HCT116 (cell line): Measurements from ENCODE around the gene KLHL25.

ENCODE experiments used
- CEBPB ChIP-seq: IDR thresholded peaks from 2 replicates; pipeline ENCODE4 v1.6.1; 2012; ENCODE audit warnings: low read depth
- CTCF ChIP-seq, 3 experiments: fragments of 200-600 bp in 1 of 3; sonication (generic) in 1 of 3; IDR thresholded peaks in 2 of 3; conservative IDR thresholded peaks in 1 of 3; 2 replicates each; pipeline ENCODE4 v1.5.1; 2012 to 2017; ENCODE audit warnings: low read depth in 2 of 3, low read length in 2 of 3, antibody characterized with exemption in 1 of 3, borderline replicate concordance in 1 of 3, control low read depth in 1 of 3, mild to moderate bottlenecking in 1 of 3, mixed read lengths in 1 of 3, mixed run types in 1 of 3, moderate library complexity in 1 of 3; ENCODE audit not compliant: insufficient read depth in 1 of 3
- ELF1 ChIP-seq: IDR thresholded peaks from 2 replicates; pipeline ENCODE4 v1.6.1; 2012; ENCODE audit warnings: low read depth, borderline replicate concordance
- EZH2 ChIP-seq: fragments of 200-600 bp; sonication (generic); IDR thresholded peaks from 2 replicates; pipeline ENCODE4 v1.6.1; 2017; ENCODE audit warnings: antibody characterized with exemption, mixed run types
- FOSL1 ChIP-seq: IDR thresholded peaks from 2 replicates; pipeline ENCODE4 v1.6.1; 2012; ENCODE audit warnings: low read depth
- POLR2A ChIP-seq: IDR thresholded peaks from 2 replicates; pipeline ENCODE4 v1.7.0; 2011; ENCODE audit warnings: borderline replicate concordance; ENCODE audit not compliant: insufficient read depth, insufficient read length; ENCODE audit errors: extremely low read depth
- POLR2AphosphoS5 ChIP-seq: IDR thresholded peaks from 2 replicates; pipeline ENCODE4 v1.6.1; 2011; ENCODE audit warnings: mild to moderate bottlenecking, low read depth, low read length, moderate library complexity
- YY1 ChIP-seq: IDR thresholded peaks from 2 replicates; pipeline ENCODE4 v1.6.1; 2011; ENCODE audit warnings: low read length, low read depth, moderate library complexity, mild to moderate bottlenecking; ENCODE audit not compliant: insufficient replicate concordance; ENCODE audit errors: extremely low read depth
- TF ChIP-seq, protein P1 (sequence below): IDR thresholded peaks from 2 replicates; pipeline ENCODE4 v1.6.1; 2012; ENCODE audit warnings: low read depth

DNA sequence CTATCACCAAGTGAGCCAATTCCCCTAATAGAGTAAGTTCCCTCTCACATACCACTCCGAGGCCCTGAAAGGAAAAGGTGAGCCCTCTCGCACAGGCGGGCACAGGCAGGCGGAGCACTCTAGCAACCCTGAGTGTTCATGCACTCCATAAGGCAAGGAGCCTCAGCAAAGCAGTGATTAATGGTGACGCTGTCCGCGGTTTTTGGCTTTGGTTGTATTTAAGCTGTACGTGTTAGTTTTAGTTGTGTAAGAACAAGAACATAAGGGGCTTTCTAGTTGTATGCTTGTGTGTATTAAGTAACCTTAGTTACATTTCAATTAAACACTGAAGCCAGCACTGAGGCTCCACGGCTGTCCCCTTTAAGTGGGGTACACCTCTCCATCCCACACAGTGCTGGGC lies 33.1 kb downstream of the KLHL25 start:
- TF ChIP-seq CTCF (IDR thresholded peaks at IDR 0.05 in 2 of 3, conservative IDR thresholded peaks at IDR 0.05 in 1 of 3; ENCODE audit: borderline replicate concordance in 1 of 3, insufficient read depth in 1 of 3, low read depth in 2 of 3, low read length in 2 of 3) (no peak), FOSL1 (no peak), POLR2A (no peak), ELF1 (no peak), EZH2 (no peak), YY1 (no peak), CEBPB (no peak), POLR2AphosphoS5 (no peak)
- TF ChIP-seq, protein P1, sequence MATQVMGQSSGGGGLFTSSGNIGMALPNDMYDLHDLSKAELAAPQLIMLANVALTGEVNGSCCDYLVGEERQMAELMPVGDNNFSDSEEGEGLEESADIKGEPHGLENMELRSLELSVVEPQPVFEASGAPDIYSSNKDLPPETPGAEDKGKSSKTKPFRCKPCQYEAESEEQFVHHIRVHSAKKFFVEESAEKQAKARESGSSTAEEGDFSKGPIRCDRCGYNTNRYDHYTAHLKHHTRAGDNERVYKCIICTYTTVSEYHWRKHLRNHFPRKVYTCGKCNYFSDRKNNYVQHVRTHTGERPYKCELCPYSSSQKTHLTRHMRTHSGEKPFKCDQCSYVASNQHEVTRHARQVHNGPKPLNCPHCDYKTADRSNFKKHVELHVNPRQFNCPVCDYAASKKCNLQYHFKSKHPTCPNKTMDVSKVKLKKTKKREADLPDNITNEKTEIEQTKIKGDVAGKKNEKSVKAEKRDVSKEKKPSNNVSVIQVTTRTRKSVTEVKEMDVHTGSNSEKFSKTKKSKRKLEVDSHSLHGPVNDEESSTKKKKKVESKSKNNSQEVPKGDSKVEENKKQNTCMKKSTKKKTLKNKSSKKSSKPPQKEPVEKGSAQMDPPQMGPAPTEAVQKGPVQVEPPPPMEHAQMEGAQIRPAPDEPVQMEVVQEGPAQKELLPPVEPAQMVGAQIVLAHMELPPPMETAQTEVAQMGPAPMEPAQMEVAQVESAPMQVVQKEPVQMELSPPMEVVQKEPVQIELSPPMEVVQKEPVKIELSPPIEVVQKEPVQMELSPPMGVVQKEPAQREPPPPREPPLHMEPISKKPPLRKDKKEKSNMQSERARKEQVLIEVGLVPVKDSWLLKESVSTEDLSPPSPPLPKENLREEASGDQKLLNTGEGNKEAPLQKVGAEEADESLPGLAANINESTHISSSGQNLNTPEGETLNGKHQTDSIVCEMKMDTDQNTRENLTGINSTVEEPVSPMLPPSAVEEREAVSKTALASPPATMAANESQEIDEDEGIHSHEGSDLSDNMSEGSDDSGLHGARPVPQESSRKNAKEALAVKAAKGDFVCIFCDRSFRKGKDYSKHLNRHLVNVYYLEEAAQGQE, result no peak
